Lower leg skin (tissue), 3 donors: ENCODE results near the gene RXRA.

ENCODE experiments used
- POLR2A ChIP-seq, 2 donors: fragments of 450-650 bp; IDR thresholded peaks; one replicate each; pipeline ENCODE4 v1.6.1; 2016 to 2017; ENCODE audit warnings: antibody characterized with exemption in 2 of 2, mild to moderate bottlenecking in 1 of 2, moderate library complexity in 1 of 2
- TF ChIP-seq, protein P1 (sequence below), 3 donors: fragments of 450-650 bp; IDR thresholded peaks; one replicate each; pipeline ENCODE4 v1.5.1; 2016; ENCODE audit warnings: antibody characterized with exemption in 3 of 3, mild to moderate bottlenecking in 3 of 3, moderate library complexity in 2 of 3

- TF ChIP-seq POLR2A (IDR thresholded peaks at IDR 0.05): no peak
- TF ChIP-seq, protein P1, sequence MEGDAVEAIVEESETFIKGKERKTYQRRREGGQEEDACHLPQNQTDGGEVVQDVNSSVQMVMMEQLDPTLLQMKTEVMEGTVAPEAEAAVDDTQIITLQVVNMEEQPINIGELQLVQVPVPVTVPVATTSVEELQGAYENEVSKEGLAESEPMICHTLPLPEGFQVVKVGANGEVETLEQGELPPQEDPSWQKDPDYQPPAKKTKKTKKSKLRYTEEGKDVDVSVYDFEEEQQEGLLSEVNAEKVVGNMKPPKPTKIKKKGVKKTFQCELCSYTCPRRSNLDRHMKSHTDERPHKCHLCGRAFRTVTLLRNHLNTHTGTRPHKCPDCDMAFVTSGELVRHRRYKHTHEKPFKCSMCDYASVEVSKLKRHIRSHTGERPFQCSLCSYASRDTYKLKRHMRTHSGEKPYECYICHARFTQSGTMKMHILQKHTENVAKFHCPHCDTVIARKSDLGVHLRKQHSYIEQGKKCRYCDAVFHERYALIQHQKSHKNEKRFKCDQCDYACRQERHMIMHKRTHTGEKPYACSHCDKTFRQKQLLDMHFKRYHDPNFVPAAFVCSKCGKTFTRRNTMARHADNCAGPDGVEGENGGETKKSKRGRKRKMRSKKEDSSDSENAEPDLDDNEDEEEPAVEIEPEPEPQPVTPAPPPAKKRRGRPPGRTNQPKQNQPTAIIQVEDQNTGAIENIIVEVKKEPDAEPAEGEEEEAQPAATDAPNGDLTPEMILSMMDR (IDR thresholded peaks at IDR 0.05): no peak
Measured at GRCh38 chr9:134396258-134396742, 70.0 kb downstream of the RXRA start.
